Suprapubic skin (tissue), 4 donors: ENCODE measurements around the gene COPS7A. TPM values are rescaled to one million over a fixed set of nuclear protein-coding genes. Genes with fewer than 3 reads are reported as not detected.

ENCODE experiments used
- DNase-seq, 2 donors: peaks; one replicate each; pipeline ENCODE4 v3.0.0-alpha.2; 2019; ENCODE audit warnings: low spot score in 2 of 2
- H3K27ac ChIP-seq: fragments of 200-600 bp; sonication (generic); one replicate; pipeline ENCODE4 v1.5.1; 2019
- H3K27me3 ChIP-seq: fragments of 200-600 bp; sonication (generic); one replicate; pipeline ENCODE4 v1.5.1; 2019
- H3K36me3 ChIP-seq: fragments of 200-600 bp; sonication (generic); one replicate; pipeline ENCODE4 v1.5.1; 2019
- H3K4me1 ChIP-seq: fragments of 200-600 bp; sonication (generic); one replicate; pipeline ENCODE4 v1.5.1; 2019
- H3K4me3 ChIP-seq: fragments of 200-600 bp; sonication (generic); one replicate; pipeline ENCODE4 v1.5.1; 2019; ENCODE audit warnings: mild to moderate bottlenecking
- H3K9me3 ChIP-seq: fragments of 200-600 bp; sonication (generic); one replicate; pipeline ENCODE4 v1.5.1; 2019
- EP300 ChIP-seq: sonication (generic); formaldehyde crosslinking; IDR thresholded peaks from one replicate; pipeline ENCODE4 v1.6.1; 2017; ENCODE audit warnings: antibody characterized with exemption
- POLR2A ChIP-seq, 2 donors: fragments of 450-650 bp; IDR thresholded peaks; one replicate each; pipeline ENCODE4 v1.6.1; 2017; ENCODE audit warnings: antibody characterized with exemption in 2 of 2, mild to moderate bottlenecking in 2 of 2, moderate library complexity in 2 of 2
- POLR2AphosphoS5 ChIP-seq, 3 donors: sonication (generic); formaldehyde crosslinking; IDR thresholded peaks; one replicate each; pipeline ENCODE4 v1.6.1; 2017; ENCODE audit warnings: antibody characterized with exemption in 3 of 3
- WGBS: methylation state at CpG from one replicate; pipeline ENCODE4 v1.1.5; 2018; 5-methylcytosine and 5-hydroxymethylcytosine counted together
- total RNA-seq, 4 donors: library from RNA; depleted of rRNA; stranded (reverse); fragments of >200 nt; gene quantifications; one replicate each; pipeline ENCODE4 v1.1.0, GENCODE V29; 2016
- TF ChIP-seq, protein P1 (sequence below), 2 donors: fragments of 200-600 bp in 1 of 2; fragments of 450-650 bp in 1 of 2; sonication (generic) in 1 of 2; IDR thresholded peaks; one replicate each; pipeline ENCODE4 v1.5.1; 2016 to 2019; ENCODE audit warnings: antibody characterized with exemption in 2 of 2, mild to moderate bottlenecking in 1 of 2, moderate library complexity in 1 of 2

The COPS7A gene
- total RNA-seq, 4 donors from 2014 or later = 50.2 to 70.7 (median 66.6) TPM

DNA sequence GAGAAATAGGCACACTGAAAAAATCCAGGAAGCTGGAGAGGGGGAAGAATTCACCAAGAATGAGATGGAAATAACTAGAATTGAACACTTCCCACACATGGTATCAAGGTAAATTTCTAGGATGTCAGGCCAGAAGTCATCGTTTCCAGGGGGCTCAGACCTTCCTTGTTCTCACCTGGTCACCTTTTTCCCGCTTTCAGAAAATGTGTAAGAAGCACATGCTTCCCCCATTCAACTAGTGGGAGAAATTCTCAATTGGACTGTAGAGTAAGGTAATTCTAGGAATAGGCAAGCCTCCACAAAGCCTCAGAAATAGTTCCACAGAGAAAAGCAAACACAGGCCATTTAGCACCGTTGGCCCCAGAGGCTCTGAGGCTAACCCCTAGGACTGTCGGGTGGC, 39.5 kb downstream of the COPS7A start:
- H3K27me3 ChIP-seq = no peaks in the 10 kb centered on the region
- WGBS = 47% methylated on average over 4 of the region's 4 CpGs
- no peak overlapping the region for H3K4me3 ChIP-seq
- TF ChIP-seq POLR2A (IDR thresholded peaks at IDR 0.05) (no peak), EP300 (no peak), POLR2AphosphoS5 (IDR thresholded peaks at IDR 0.05) (no peak)
- TF ChIP-seq, protein P1, sequence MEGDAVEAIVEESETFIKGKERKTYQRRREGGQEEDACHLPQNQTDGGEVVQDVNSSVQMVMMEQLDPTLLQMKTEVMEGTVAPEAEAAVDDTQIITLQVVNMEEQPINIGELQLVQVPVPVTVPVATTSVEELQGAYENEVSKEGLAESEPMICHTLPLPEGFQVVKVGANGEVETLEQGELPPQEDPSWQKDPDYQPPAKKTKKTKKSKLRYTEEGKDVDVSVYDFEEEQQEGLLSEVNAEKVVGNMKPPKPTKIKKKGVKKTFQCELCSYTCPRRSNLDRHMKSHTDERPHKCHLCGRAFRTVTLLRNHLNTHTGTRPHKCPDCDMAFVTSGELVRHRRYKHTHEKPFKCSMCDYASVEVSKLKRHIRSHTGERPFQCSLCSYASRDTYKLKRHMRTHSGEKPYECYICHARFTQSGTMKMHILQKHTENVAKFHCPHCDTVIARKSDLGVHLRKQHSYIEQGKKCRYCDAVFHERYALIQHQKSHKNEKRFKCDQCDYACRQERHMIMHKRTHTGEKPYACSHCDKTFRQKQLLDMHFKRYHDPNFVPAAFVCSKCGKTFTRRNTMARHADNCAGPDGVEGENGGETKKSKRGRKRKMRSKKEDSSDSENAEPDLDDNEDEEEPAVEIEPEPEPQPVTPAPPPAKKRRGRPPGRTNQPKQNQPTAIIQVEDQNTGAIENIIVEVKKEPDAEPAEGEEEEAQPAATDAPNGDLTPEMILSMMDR (IDR thresholded peaks at IDR 0.05) = no peak
- no peaks in the 10 kb centered on the region for H3K9me3 ChIP-seq
- H3K36me3 ChIP-seq = no peaks in the 10 kb centered on the region
- peak overlapping the region; percentile 95 for H3K27ac ChIP-seq
- no peak for DNase-seq
- H3K4me1 ChIP-seq = peaks cover 40% of the 10 kb centered on the region

DNA sequence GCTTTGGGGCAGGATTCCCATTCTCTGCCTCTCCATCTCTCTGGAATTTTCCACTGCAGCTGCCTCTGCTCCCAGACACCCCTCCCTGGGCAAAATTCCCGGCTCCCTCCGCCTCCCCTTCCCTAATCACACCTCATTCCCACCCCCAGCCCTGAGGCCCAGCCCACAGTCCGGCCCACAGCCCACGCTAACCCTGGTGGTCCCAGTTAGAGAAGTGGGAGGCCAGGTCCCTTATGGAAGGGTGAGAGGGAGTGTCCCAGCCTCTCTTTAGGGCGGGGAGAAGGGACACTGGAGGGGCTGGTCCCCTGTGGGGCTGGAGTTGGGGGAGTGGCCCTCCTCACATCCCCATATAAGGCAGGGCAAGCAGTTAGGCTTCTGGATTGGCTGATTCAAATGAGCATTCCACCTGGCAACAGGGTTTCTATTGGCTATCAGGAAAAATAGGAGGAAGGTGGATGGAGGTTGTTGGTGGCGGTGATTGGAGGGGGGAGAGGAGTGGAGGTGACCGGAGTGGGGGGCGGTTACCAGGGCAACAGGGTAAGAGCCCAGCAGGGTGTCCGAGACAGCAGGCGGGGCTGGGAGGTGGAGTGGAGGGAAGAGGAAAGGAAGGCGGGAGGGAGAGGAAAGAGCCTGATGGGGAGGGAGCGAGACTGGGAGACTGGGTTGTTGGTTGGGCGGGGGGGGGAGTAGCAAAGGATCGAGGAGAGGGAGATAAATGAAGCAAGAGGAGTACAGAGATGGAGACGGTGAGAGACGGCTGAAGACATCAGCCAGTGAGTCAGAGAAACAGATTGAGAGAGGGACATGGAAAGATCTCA, 40.4 kb downstream of the COPS7A start:
- Histone ChIP-seq H3K36me3 (no peaks in the 10 kb centered on the region), H3K27me3 (no peaks in the 10 kb centered on the region), H3K27ac (peak overlapping the region; percentile 95), H3K4me3 (peak overlapping the region; percentile 37), H3K4me1 (peaks cover 48% of the 10 kb centered on the region), H3K9me3 (no peaks in the 10 kb centered on the region)
- TF ChIP-seq POLR2AphosphoS5 (IDR thresholded peaks at IDR 0.05) (no peak), EP300 (no peak), POLR2A (IDR thresholded peaks at IDR 0.05) (no peak)
- TF ChIP-seq, protein P1 (IDR thresholded peaks at IDR 0.05) = no peak
- 4% methylated on average over 16 of the region's 16 CpGs for WGBS
- DNase-seq = peak; percentile 95 to 97

DNA sequence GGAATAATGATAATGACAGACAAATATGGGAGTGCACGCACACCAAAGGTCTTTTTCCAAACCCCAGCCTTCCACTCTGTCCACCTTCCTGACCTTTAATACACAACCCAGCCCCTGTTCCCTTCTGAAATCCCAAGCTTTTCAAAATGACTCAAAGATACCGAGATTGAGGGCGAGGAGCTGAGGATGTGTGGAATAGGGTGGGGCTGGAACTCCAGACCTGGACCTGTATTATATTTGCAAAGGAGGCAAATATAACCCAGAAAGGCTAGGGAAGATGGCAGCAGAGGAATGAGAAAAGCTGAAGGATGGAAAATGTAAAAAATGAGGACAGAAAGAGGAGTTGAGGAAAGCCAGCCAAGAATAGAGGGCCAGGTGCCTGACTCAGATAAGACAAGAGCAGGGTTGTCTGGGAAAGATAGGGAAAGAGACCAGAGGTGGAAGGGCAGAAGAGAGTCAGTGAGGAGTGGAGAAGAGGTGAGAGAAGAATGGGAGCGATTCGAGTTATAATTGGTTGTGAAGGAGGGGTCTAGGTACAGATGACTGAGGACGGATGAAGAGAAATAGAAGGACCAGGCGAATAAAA, 41.3 kb downstream of the COPS7A start:
- 25% methylated on average over 7 of the region's 7 CpGs for WGBS
- H3K4me3 ChIP-seq = peak overlapping the region; percentile 79
- H3K4me1 ChIP-seq = peaks cover 57% of the 10 kb centered on the region
- no peaks in the 10 kb centered on the region for H3K27me3 ChIP-seq
- peak overlapping the region; percentile 95 for H3K27ac ChIP-seq
- no peak for DNase-seq
- TF ChIP-seq EP300 = no peak
- no peak for TF ChIP-seq POLR2A (IDR thresholded peaks at IDR 0.05)
- TF ChIP-seq POLR2AphosphoS5 (IDR thresholded peaks at IDR 0.05) = no peak
- TF ChIP-seq, protein P1 (IDR thresholded peaks at IDR 0.05) = no peak
- no peaks in the 10 kb centered on the region for H3K9me3 ChIP-seq
- H3K36me3 ChIP-seq = peaks cover 7% of the 10 kb centered on the region

DNA sequence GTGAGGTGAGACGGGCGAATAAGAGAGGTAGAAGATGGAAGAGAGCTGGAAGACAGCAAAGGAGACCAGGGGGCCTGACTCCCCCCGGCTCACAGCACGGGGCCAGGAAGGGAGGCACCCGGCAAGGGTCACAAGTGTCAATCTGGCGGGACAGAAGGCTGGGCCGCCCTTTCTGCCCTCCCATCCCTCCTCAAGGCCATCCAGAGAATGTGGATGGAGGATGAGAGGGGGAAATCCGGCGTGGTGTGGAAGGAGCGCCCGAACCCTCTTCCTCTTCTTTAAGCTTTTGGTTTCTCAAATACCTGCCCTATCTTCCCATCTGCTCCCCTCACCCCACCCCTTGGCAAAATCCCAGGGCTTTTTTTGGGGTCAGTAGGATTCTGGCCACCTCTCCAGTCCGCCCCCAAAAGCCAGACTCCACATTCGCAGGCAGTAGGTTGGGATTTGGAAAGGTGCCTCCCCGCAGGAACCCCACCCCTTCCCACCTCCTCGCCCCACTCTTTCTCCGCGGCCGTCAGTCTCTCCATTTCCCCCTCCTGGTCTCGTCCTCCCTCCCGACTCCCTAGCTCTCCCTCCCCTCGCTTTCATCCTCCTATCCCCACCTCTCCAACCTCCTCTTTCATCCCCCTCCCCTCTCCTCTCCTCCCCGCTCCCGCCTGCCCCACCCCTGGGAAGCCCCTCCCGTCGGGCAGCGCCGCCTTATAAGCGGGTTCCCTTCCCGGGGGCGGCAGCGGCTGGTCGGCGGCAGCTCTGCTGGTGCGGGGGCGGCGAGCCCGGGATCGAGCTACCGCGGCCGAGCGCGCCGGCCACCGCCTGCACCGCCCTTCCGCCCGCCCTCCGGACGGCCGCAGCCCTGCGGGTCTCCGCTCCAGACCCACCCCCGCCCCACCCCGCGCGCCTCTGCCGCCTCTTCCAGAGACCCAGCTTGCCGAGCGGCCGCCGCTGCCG, 42.1 kb downstream of the COPS7A start, which contains the start of gene PTMS:
PTMS (plus strand) TSS at position 730 of the 948 bp plus-strand sequence. CDS start 343 bp downstream, outside the sequence.
- 3% methylated on average over 33 of the region's 63 CpGs for WGBS
- peak within 1 kb of the TSS; percentile 79 for H3K4me3 ChIP-seq
- H3K9me3 ChIP-seq = no peaks in the 10 kb centered on the region
- peaks cover 14% of the 10 kb centered on the region for H3K36me3 ChIP-seq
- no peaks in the 10 kb centered on the region for H3K27me3 ChIP-seq
- peak within 1 kb of the TSS; percentile 95 for H3K27ac ChIP-seq
- DNase-seq = peak; percentile 86 to 87
- TF ChIP-seq POLR2A (IDR thresholded peaks at IDR 0.05) = peak in 1 of 2 donors; percentile 41
- TF ChIP-seq EP300 = no peak
- H3K4me1 ChIP-seq = peaks cover 62% of the 10 kb centered on the region

GRCh38 chr12:6766651-6767349, 43.0 kb downstream of the COPS7A start:
- WGBS = under 1% methylated on average over 26 of the region's 88 CpGs
- peak overlapping the region; percentile 79 for H3K4me3 ChIP-seq
- DNase-seq = peak; percentile 88 to 89
- H3K36me3 ChIP-seq = peaks cover 19% of the 10 kb centered on the region
- H3K4me1 ChIP-seq = peaks cover 70% of the 10 kb centered on the region
- no peak for TF ChIP-seq POLR2A (IDR thresholded peaks at IDR 0.05)
- TF ChIP-seq POLR2AphosphoS5 (IDR thresholded peaks at IDR 0.05) = peak in 1 of 3 donors; percentile 33
- TF ChIP-seq EP300 = no peak
- TF ChIP-seq, protein P1 (IDR thresholded peaks at IDR 0.05) = peak; percentile 45 to 90
- H3K9me3 ChIP-seq = no peaks in the 10 kb centered on the region
- no peaks in the 10 kb centered on the region for H3K27me3 ChIP-seq
- H3K27ac ChIP-seq = peak overlapping the region; percentile 95
